Measurements from ENCODE around the gene SKAP1.

GRCh38 chr17:48207776-48208544, 222.1 kb downstream of the SKAP1 start:
- TF ChIP-seq, protein P1, sequence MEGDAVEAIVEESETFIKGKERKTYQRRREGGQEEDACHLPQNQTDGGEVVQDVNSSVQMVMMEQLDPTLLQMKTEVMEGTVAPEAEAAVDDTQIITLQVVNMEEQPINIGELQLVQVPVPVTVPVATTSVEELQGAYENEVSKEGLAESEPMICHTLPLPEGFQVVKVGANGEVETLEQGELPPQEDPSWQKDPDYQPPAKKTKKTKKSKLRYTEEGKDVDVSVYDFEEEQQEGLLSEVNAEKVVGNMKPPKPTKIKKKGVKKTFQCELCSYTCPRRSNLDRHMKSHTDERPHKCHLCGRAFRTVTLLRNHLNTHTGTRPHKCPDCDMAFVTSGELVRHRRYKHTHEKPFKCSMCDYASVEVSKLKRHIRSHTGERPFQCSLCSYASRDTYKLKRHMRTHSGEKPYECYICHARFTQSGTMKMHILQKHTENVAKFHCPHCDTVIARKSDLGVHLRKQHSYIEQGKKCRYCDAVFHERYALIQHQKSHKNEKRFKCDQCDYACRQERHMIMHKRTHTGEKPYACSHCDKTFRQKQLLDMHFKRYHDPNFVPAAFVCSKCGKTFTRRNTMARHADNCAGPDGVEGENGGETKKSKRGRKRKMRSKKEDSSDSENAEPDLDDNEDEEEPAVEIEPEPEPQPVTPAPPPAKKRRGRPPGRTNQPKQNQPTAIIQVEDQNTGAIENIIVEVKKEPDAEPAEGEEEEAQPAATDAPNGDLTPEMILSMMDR (IDR thresholded peaks at IDR 0.05; ENCODE audit: insufficient read depth, low read length, poor library complexity, severe bottlenecking), result no peak
- no peak for TF ChIP-seq EZH2phosphoT487 (conservative IDR thresholded peaks at IDR 0.05; ENCODE audit: low read length)

Measured in SU-DHL-6 (cell line).